Right renal pelvis (tissue), 4 donors: ENCODE results near the gene CCNG2. TPM values are rescaled to one million over a fixed set of nuclear protein-coding genes. Genes with fewer than 3 reads are reported as not detected.
"Not testable (repeated sequence)": the region's sequence is repeated elsewhere in the genome, so short reads cannot be mapped to it uniquely, and the experiment has no call there.

Experiments
- DNase-seq, 4 donors: peaks; one replicate each; pipeline ENCODE4 v3.0.0-alpha.2; 2013; ENCODE audit warnings: low read depth in 4 of 4, low spot score in 3 of 4, missing footprints in 1 of 4
- polyA plus RNA-seq, 4 donors: library from polyadenylated mRNA; unstranded; fragments of 120-200 nt; gene quantifications; one replicate each; pipeline ENCODE4 v1.2.1, GENCODE V29; 2013; ENCODE audit not compliant: insufficient read length in 4 of 4

CCNG2 gene, protein sequence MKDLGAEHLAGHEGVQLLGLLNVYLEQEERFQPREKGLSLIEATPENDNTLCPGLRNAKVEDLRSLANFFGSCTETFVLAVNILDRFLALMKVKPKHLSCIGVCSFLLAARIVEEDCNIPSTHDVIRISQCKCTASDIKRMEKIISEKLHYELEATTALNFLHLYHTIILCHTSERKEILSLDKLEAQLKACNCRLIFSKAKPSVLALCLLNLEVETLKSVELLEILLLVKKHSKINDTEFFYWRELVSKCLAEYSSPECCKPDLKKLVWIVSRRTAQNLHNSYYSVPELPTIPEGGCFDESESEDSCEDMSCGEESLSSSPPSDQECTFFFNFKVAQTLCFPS
- 100 to 1,000 TPM; 129 to 166 (median 156) TPM for polyA plus RNA-seq

DNA sequence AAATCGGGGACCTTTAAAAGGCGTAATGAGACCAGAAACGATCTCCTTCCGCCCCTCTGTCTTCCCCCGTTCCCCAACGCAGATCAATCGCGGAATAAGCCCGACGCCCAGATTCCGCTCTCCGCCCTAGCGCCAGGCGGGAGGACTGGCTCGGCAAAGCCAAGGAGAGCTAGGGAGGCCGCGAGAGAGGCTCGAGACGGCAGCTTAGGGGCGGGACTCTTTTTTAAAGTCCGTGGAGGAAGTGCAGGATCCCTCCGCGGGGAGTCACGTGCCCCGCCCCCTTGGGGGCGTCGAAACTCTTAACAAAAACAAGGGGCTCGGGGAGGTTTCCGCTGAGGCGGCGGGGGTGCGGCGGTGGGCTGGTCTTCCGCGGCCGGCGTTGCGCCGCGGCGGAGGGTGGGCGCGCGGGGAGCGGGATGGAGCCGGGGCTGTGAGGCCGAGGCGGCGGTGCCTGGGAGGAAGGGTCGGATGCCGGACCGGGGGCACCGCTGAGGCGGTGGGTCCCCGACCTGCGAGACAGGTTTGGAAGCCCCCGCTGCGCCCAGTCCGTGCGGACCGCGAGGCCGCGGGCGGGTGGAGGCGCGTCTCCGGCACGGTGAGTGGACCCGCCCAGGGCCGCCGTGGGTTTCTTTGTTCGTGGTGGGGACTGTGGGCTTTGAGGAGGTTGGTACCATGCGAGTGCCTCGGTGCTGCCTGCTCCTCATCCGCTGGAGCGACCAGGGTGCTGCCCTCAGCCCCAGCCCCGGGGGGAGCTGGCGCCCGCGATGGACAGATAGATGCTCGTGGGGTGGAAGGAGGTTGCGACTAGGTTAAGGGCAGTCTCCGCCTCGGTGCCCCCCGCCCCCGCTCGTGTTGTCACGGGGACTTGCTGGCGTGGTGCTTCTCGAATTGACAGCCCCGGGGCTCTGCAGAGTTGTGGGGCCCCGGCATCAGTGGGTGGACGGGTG, at the start of gene CCNG2:
Gene CCNG2 (plus strand): TSS at position 296 of the 947 bp plus-strand sequence. CDS start 1,326 bp downstream, outside the sequence.
- DNase-seq, result peak; percentile 96 to 97 (median 97)

DNA sequence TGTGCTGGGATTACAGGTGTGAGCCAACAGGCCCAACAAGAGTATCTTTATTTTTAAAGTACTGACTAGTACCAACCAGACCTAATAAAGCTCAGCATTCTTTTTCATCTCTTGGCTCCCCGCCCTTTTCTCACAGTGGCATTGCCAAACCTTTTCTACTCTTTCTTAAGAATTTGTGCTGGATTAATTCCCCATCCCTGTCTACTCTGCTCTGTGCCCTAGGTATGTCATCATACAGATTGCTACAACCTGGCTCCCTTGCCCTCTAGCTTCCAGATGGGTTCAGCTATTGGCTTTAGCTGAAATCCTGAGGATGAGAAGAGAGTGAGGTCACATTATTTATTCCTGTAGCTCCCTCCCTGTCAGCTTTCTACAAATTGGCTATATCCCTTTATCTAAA, 46.3 kb upstream of the CCNG2 start:
- DNase-seq, result no peak

DNA sequence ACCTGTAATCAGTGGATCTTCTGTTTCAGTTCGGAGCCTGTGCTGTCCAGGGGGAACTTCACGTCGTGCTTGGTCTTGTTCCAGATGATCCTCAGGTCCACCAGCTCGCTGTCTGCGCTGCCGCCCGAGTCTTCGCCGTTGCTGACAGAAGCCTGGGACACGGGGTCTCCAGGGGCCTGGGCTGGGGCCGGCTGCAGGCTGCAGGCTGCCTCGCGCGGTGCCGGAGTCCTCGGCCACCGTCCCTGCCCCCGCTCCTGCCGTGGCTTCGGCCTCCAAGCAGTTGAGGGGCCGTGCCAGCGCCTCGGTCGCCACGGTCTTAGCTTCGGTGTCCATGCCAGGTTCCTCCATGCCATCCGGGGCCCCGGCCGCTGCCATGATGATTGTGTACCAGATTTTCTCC, 43.9 kb upstream of the CCNG2 start:
- DNase-seq, result no peak

DNA sequence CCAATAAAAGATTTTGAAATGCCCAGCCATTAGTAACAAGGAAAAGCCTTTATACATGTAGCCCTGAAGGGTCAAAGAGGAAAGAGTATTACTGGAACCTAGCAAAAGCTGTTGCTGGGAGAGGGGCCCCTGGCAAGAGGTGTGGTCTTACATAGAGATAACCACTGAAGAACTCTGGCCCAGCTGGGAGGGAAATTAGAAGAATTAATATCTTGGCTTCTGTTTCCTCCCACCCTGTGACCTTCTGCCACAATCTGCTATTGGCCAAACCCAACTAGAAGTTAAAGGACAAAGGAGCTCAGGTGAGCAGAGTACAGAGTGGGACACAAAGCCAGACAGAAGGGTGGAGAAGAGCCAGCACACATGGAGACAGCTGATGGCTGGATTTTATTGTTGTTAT, 39.3 kb upstream of the CCNG2 start:
- DNase-seq, result no peak

DNA sequence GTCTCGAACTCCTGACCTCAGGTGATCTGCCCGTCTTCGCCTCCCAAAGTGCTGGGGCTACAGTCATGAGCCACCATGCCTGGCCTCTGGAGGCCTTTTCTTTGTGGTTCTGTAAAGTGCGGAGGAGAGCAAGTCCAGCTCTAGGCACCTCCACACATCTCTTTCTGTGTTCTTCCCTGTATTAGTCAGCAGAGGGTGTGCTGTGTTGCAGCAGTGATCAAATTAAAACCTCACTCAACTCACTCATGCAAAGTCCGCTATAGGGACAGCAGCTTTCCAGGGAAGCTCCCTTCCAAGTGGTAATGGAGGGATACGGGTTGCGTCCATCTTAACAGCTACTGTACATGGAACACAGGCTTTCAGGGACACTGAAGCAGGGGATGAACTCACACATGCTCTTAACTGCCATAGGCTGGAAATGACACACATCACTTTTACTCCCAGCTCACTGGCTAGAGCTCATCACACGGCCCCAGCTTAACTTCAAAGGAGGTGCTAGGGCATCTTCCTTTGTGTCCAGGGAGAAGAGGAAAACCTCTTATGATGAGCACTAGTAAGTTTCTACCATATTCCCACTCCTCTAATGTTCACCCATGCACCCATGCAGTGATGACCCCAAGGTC, 36.0 kb upstream of the CCNG2 start:
- DNase-seq, result no peak

DNA sequence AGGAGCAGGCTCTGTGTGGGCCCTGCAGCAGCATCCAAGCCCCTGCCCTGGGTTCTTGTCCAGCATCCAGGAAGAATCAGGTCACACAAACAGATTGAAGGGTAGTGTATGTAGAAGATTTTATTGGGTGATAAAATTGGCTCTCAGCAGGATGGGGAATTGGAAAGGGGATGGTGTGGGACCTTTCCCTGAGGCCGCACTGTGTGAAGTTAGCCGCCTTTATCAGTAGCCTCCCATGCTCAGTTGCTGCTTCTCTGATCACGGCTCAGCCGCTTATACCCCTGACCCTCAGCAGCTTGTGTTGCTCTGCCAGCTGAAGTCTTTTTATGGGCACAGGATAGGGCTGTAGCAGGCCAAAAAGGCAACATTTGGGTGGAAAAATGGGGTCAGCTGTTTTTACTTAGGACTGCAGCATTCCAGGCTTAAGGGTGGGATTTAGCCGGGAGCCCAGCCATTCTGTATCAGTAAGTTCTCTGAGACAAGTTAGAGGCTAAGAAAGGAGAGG, 35.2 kb upstream of the CCNG2 start:
- no peak for DNase-seq

DNA sequence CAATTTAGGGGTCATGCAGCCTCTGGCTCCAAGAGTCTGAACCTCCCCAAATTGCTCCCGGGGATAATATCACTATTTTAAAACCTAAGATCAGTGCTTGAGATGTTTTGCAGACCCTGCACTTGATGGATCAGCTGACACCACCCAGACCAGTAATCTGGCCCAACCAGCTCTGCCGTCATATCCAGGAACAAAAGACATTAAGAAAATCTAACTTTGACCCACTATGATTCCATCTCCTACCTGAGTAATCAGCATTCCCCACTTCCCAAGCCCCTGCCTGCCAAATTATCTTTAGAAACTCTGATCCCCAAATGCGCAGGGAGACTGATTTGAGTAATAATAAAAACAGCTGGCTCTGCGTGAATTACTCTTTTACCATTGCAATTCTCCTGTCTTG, 34.4 kb upstream of the CCNG2 start:
- no peak for DNase-seq

DNA sequence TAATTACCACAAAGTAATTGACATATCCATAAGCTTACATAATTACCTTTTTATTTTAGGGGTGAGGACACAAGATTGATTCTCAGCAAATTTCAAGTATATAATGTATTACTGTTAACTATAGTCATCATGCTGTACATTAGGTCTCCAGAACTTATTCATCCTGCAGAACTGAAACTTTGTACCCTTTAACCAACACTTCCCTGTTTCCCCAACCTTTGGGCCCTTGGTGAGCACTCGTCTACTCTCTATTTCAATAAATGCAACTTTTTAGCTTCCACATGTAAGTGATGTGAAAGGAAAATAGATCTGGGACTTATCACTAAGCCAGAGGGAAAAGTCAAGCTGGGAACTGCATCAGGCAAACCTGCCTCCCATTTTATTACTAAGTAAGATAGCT, 33.6 kb upstream of the CCNG2 start:
- no peak for DNase-seq

DNA sequence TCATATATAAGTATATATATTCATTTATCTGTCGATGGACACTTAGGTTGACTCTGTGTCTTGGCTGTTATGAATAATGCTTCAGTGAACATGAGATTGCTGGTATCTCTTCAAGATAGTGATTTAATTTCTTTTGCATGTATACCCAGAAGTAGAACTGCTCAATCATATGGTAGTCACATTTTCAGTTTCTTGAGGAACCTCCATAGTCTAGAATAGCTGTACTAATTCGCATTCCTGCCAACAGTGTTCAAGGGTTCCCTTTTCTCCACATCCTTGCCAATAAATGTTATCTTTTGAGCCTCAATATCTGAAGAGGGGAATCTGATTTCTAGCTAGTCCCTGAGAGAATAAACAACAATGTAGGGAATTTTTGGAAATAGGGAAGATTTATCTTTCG, 32.4 kb upstream of the CCNG2 start:
- DNase-seq, result no peak

DNA sequence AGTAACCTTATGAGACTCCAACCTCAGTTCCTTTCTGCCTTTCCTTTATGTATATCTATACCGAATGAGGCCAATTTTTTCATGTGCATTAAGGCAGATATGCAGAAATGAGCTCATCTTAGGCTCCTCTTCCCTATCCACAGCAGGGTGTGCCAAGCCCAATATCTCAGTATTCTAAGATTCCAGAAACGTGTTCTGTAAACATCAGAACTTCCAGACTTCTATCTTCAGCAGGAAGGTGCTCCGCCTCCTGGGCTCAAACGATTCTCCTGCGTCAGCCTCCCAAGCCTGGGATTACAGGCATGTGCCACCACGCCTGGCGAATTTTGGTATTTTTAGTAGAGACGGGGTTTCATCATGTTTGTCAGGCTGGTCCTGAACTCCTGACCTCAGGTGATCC, 31.0 kb upstream of the CCNG2 start:
- no peak for DNase-seq

DNA sequence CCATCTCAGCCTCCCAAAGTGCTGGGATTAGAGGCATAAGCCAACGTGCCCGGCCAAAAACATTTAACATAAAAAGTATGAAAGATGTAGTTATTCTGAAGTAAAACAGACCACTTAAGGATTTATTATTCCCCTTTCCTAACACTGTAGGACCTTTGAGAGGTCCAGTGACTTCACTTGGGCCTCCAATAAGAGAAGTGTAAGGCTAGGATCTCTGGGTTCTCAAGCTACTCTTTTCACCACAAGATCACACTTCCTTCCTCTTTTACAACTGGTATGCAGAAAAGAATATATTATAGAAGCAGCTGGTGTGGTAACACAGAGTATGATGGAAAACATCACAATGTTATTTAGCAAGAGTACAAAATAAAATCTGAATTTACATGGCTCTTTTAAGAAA, 30.2 kb upstream of the CCNG2 start:
- DNase-seq, result no peak

DNA sequence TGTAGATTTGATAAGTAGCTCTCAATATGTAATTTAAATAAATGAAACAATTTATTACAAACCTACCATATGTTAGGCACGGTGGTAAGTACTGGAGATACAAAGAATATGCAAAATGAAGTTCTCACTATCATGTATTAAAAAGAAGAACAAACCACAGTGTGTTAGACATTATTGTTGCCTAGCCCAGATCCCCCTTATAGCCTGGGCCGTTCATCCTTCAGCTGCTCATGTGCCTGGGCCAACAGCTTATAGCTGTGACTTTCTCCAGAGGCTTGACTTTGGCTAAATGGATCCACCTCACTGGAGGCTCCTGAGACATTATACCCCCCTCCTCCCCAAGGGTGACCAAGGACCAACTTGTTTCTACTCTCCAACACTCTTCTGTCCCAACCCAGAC, 29.8 kb upstream of the CCNG2 start:
- DNase-seq, result no peak

DNA sequence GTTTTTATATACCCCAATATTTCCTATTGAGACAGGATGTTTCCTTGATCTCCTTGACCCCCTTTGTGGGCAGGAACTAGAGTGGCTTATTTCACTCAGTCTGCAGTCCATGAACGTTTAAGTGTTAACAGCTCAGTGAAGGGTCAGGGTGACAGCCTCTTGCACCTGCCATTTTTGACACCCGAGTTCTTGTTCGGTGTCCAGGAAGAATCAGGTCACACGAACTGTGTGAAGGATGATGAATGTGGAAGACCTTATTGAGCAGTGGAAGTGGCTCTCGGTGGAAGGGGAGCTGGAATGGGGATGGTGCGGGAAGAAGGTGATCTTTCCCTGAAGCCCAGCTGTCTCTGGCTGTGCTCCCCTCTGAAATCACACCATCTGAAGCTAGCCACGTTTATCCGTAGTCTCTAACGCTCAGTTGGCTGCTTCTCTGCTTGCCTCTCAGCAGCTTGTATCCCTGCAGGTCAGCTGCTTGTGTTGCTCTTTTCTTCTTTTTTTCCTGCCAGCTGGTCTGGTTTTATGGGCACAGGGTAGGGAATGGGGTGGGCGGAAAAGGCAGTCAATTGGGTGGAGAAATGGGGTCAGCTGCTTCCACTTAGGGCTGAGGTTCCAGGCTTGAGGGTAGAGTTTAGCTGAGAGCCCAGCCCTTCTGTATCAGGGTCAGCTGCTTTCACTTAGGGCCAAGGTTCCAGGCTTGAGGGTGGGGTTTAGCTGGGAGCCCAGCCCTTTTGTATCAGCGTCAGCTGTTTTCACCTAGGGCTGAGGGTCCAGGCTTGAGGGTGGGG, 29.0 kb upstream of the CCNG2 start:
- no peak for DNase-seq

DNA sequence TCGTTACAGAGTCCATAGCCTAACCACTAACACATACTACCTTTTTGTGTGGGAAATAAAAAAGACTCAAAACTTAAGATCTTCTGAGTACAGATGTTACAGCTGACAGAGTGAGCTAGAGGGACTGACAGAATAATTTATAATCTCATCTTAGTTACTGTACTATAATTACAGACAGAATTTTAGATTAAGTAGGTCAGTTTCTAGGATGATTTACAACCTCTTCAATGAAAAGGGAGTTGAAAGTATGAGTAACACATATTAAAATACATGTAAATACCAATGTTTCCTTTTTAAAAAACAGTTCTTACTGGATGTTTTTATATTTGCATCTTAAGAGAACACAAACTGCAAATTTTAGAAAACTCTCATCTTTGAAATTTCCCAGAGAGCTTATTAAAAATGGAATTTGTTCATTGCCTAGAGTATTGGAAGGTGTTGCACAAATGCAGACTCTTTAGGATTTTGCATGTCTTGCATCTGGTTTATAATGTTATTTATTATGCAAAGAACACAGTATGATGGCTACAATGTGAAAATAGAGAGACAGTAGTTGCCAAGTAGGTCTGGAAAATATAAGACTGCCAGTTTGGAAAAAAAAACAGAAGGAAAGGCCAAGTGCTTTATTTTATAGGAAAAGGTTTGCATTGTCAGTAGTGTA, 24.2 kb upstream of the CCNG2 start:
- DNase-seq, result no peak

DNA sequence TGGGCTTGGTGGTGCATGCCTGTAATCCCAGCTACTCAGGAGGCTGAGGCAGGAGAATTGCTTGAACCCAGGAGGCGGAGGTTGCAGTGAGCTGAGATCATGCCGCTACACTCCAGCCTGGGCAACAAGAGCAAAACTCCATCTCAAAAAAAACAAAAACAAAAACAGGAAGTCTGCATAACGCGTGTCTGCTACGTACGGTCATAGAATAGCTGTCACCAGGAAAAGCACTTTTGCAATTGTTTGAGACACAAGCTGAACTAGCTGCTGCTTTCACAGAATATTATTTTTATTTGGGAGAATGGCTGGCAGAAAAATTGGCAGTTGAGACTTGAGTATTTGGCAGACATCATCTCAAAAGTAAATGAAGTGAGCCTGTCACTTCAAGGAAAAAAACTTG, 19.6 kb upstream of the CCNG2 start:
- DNase-seq, result not testable (repeated sequence)

DNA sequence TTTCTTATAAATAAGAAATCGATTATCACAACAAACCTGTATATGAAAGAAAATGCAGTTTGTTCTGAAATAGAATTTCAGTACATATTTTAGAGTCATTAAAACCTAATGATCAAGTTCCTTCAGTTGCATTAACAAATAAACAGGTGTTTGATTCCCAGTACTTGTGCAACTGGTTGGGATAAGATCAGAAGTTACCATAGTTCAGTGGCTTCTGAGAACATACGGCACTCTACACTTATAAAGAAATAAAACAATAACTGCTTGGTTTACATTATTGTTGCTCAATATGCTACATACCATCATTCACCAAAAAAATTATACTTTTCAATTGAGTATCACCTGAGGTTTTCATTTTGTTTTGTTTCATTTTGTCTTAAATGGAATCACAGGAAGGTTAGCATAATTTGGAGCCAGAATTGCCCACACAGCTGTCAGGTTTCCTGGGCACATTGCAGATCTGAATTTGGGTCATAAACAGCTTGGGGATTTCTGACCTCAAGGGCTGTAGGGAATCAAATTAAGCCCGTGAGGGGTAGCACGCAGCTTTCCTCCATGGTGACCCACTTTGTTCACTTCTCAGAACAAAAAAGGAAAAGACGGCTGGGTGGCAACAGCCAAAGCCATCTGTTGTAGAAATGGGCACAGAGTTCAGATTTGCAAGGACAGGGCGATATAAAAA, 14.9 kb upstream of the CCNG2 start:
- DNase-seq, result no peak

DNA sequence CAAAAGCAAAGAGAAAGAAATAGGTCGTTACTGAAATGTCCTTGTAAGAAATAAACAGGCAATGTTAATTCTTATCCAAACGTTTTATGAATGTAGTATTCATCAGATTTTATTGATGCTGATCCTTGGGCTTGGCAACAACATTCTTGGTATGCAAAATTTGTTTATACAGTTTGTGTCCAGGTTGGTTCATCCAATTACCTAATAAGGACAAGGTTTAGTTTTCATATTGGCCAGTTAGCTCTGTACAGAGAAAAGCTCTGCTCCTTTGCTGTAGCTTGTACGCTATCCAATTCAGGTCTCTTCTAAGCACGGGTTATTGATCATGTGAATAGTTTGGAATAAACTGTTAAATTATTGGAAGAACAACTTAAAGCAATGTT, 14.4 kb upstream of the CCNG2 start:
- no peak for DNase-seq

DNA sequence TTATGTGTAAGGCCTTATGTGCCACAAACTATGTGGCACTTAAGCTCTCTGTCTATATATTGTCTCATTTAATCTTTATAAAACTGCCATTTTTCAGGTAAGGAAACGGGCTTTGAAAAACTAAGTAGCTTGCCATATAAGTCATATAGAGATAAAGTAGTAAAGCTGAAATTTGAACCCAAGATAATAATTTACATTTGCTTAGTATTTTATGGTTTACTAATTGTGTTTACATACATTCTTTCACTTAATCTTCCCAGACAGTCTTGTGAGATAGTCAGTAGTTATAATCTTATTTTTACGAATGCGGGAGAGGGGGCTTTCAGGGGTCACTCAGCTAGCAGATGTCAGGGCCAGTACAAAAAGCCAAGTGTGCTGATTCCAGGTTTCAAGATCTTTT, 13.9 kb upstream of the CCNG2 start:
- DNase-seq, result no peak

DNA sequence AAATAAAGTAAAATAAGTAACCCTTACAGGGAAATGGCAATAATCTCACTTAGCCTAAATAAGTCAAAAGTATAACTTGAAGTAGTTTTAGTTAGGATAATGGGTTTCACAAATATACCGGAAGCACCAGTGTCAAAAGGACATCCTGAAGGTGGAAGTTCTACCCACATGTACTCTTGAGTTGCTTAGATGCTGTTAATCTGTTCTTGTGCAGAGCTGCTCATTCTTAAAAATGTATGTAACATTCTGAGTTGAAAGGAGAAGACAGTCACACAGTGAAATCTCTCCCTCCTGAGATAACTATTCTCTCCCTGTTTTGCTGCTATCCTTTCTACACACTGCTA, 11.2 kb upstream of the CCNG2 start:
- DNase-seq, result no peak
